ENCODE measurements around the gene FMR1. TPM values are rescaled to one million over a fixed set of nuclear protein-coding genes. Genes with fewer than 3 reads are reported as not detected.

FMR1 gene
- total RNA-seq, 4 donors from 2014 or later, result 25.9 to 44.5 (median 26.9) TPM

GRCh38 chrX:147960722-147961121 is 49.0 kb downstream of the FMR1 start:
- DNase-seq (ENCODE audit: low spot score) (no peak), ATAC-seq (ENCODE audit: low FRiP score) (no peak)
- TF ChIP-seq, protein P1, sequence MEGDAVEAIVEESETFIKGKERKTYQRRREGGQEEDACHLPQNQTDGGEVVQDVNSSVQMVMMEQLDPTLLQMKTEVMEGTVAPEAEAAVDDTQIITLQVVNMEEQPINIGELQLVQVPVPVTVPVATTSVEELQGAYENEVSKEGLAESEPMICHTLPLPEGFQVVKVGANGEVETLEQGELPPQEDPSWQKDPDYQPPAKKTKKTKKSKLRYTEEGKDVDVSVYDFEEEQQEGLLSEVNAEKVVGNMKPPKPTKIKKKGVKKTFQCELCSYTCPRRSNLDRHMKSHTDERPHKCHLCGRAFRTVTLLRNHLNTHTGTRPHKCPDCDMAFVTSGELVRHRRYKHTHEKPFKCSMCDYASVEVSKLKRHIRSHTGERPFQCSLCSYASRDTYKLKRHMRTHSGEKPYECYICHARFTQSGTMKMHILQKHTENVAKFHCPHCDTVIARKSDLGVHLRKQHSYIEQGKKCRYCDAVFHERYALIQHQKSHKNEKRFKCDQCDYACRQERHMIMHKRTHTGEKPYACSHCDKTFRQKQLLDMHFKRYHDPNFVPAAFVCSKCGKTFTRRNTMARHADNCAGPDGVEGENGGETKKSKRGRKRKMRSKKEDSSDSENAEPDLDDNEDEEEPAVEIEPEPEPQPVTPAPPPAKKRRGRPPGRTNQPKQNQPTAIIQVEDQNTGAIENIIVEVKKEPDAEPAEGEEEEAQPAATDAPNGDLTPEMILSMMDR (IDR thresholded peaks at IDR 0.05), result no peak

DNA sequence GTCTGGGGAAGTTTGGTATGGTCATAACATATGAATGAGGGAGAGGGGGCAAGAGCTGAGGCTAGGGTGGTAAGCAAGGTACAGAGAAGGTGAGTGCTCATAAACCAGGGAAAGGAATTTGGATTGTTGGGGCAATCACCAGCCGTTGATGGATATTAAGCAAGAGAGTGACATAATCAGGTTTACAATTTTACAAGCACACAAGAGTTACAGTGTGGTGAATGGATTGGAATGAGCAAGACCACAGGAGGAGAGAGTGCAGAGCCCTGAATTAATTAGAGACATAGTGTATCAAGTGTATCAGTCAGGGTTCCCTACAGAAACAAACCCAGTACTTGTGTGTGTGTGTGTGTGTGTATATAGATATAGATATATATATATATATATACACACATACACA is 50.8 kb downstream of the FMR1 start:
- TF ChIP-seq, protein P1 (IDR thresholded peaks at IDR 0.05), result no peak
- ATAC-seq (ENCODE audit: low FRiP score) (no peak), DNase-seq (ENCODE audit: low spot score) (no peak)

GRCh38 chrX:147978931-147979330 is 67.2 kb downstream of the FMR1 start:
- TF ChIP-seq, protein P1 (IDR thresholded peaks at IDR 0.05), result no peak
- no peak for DNase-seq (ENCODE audit: low spot score)
- ATAC-seq (ENCODE audit: low FRiP score), result no peak

DNA sequence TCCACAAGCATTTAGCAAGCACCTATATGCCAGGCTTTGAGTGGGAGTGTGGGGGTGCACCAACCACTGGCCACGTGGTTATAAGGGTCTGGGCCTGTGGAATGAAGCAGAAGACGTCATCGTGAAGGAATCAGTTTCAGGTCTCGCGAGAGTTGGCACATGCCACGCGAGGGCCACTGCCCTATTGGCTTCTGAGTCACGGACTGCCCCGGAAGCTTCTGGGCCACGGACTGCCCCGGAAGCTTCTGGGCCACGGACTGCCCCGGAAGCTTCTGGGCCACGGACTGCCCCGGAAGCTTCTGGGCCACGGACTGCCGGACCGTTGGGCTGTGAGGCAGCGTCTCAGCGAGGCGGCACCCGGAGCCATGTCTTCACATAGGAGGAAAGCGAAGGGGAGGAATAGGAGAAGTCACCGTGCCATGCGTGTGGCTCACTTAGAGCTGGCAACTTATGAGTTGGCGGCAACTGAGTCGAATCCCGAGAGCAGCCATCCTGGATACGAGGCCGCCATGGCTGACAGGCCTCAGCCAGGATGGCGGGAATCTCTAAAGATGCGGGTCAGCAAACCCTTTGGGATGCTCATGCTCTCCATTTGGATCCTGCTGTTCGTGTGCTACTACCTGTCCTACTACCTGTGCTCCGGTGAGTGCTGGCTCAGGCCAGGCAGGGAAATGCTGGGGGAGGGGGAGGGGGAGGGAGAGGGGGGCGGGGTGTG is 69.5 kb downstream of the FMR1 start, which contains the start of gene FMR1NB:
TSS of gene FMR1NB (plus strand) at position 300 of the 715 bp plus-strand sequence. CDS start at position 366, 66 bp downstream.
- ATAC-seq (ENCODE audit: low FRiP score) (no peak), DNase-seq (ENCODE audit: low spot score) (no peak)
- TF ChIP-seq, protein P1 (IDR thresholded peaks at IDR 0.05), result no peak

Small RNA genes lying within 50 kb of the gene (small RNA-seq; reads per million reads assigned to genes)
- not detected for gene RF02118

Other genes with a start within 250 kb of the FMR1 start
- gene FMR1NB, start 69.4 kb downstream of the FMR1 start, total RNA-seq, result not detected

Data from omental fat pad (tissue), 4 donors.